HG03159 (cell line): Measurements from ENCODE around the gene ATP1B1.

ENCODE experiments used
- ATAC-seq: cut with Tn5 transposase; IDR thresholded peaks from one replicate; pipeline ENCODE4 v1.9.1; 2021; ENCODE audit warnings: mild to moderate bottlenecking, moderate library complexity; ENCODE audit not compliant: unreplicated experiment

Gene ATP1B1

GRCh38 chr1:169092399-169092798 lies 14.1 kb upstream of the ATP1B1 start:
- ATAC-seq: no peak

GRCh38 chr1:169094897-169095569 lies 11.5 kb upstream of the ATP1B1 start:
- no peak for ATAC-seq

DNA sequence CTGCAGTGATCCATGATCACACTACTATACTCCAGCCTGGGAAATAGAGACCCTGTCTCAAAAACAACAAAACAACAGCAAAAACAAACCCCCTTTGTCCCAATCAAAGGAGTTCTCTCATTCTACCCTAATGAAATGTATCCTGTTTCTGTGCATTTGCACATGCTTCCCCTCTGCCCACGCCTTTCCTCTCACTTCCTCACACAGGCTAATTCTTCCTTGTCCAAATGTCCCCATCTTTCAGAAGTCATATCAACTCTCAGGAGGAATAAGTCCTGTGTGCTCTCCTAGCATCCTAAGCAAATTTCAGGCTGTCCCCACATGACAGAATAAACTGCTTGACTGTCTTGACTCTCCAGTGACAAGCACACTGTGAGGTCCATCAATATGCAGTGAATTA lies 8.1 kb upstream of the ATP1B1 start:
- no peak for ATAC-seq

GRCh38 chr1:169099561-169099960 lies 6.9 kb upstream of the ATP1B1 start:
- no peak for ATAC-seq

GRCh38 chr1:169100208-169100607 lies 6.3 kb upstream of the ATP1B1 start:
- no peak for ATAC-seq

- ATAC-seq: no peak
Observed at GRCh38 chr1:169100651-169101088, 5.8 kb upstream of the ATP1B1 start.

DNA sequence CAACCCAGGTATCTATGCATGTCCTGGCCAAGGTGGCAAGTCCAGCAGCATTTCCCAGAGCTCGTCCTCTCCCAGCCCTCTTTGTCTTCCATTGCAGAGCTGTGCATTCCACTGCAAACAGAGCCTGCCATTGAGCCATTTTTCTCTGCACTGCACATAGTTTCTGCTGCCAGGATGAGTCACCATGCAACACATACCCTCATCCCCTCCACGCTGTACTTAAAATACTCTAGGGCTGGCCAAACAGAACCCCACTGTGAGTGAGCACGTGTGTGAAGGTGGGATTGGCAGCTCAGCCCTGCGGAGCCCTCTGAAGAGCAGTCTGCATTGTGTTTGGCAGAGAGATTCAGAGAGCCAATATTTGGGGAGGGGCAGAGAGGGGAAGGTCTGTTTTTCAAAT lies 3.9 kb upstream of the ATP1B1 start:
- ATAC-seq: no peak

DNA sequence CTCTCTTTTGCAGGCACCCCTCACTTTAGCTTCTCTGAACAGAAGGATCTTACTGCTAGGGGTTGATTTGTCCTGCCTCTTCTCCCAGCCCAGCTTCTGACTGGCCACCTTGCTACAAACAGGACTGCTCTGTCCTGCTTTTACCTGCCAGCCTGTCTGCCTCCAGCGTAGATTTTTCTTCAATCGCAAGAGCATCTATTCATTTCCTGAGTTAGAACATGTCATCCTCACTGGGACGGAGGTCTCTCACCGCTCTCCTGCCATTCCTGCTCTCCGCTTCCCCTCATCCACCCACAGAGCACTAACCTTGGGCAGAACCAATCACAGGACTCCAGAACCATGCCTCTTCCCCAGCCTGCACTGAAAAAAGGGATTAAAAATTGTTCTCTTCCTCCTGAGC lies 3.5 kb upstream of the ATP1B1 start:
- no peak for ATAC-seq

- no peak for ATAC-seq
Observed at GRCh38 chr1:169103480-169103893, 3.0 kb upstream of the ATP1B1 start.

GRCh38 chr1:169105087-169105433 lies 1.4 kb upstream of the ATP1B1 start:
- ATAC-seq: no peak

- ATAC-seq: peak; percentile 25
Observed at GRCh38 chr1:169105434-169106094, 926 bp upstream of the ATP1B1 start.

GRCh38 chr1:169106921-169107602 lies 572 bp downstream of the ATP1B1 start:
- ATAC-seq: no peak

GRCh38 chr1:169107603-169108208 lies 1.2 kb downstream of the ATP1B1 start:
- ATAC-seq: no peak

DNA sequence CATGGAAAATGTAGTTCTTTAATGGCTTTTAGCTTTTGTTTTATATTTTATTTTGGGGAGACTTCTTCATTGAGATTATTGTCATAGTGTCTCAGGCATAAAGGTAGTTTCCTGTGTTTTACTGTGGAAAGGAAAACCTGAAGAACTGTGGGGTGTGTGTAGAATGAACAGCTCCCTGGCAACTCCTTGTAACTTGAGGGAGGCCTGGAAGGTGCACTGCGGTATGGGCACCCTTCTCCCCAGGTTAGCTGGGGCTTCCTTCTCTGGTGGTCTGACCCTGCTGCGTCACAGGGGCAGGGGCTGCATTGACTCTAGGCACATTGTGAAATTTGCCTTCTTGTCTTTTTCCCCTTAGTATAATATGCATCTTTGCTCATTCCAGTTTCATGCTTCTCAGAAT lies 1.7 kb downstream of the ATP1B1 start:
- ATAC-seq: no peak

DNA sequence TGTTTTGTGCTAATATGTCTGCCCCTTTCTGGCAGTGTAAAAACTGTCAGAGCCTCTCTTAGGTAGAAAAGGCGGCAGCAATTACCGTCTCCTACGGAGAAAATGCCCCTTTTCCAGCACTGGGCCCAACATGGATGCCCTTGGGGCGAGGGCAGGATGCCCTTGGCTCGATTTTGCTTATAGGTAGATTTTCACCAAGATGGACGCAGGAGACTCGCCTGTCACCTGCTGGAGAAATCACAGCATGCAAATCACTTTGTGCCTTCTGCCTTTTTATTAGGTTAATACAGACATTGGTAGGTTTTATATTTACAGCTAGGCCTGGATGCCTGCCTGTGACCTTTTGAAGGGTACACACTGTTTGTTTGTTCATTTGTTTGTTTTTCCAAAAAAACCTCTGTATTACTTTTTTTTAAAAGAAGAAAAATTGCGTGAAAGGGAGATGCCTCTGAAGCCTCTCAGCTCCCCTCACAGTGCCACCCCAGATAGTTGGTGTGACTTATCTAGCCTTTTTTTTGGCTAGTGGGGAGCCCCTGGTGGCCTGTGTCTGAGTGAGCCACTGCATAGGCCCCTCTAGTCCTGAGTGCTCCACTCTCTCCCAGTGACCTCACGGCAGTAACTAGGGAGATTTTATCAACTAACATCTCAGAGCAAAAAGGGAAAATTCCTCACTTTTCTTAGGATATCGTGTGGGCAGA lies 2.5 kb downstream of the ATP1B1 start:
- ATAC-seq: no peak

- ATAC-seq: no peak
Observed at GRCh38 chr1:169109561-169110134, 3.2 kb downstream of the ATP1B1 start.

- ATAC-seq: no peak
Observed at GRCh38 chr1:169110236-169110635, 3.7 kb downstream of the ATP1B1 start.

GRCh38 chr1:169110689-169111447 lies 4.4 kb downstream of the ATP1B1 start:
- no peak for ATAC-seq

DNA sequence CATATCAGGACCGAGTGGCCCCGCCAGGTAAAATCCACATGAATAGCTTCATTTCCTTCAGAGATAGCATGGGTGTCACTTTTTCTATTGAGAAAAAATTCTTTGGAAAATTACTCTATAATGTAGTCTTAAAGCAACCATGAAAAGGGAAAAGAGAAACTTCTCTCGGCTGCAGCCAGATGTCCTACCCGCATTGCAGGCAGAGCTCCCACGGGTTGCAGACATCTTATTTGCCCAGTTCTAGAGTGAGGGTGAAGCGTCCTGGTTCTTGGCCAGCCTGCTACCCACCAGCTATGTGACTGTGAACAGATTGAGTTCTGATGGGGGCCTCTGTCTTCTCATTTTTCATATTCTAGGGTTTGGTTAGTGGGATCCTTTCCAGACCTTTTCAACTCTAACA lies 5.0 kb downstream of the ATP1B1 start:
- no peak for ATAC-seq

GRCh38 chr1:169112241-169112640 lies 5.8 kb downstream of the ATP1B1 start:
- ATAC-seq: no peak
